GM18907 (cell line): ENCODE data around the gene ADGRF4.

Experiments
- ATAC-seq: cut with Tn5 transposase; IDR thresholded peaks from one replicate; pipeline ENCODE4 v1.9.1; 2021; ENCODE audit warnings: mild to moderate bottlenecking, moderate library complexity; ENCODE audit not compliant: unreplicated experiment

Gene ADGRF4

DNA sequence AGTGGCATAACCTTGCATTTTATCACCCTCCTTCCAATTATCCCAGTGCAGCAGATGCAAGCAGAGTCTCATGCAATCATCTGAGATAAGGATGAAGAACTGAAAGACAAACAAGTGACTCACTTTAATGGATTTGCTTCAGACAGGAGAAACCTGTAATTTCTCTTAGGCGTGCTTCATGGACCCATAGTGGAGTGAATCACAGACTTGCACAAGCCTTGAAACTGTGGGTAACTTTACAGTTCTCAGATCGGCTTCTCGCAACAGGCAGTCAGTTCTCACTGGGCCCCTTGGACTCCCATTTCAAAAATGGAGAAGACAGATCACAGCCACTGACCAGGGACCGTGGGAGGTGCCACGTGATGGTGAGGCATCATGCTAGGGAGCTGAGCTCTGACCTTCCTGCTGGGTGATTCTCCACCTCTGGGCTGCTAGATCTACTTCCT is at the start of gene ADGRF4:
ADGRF4 (plus strand) TSS at position 239 of the 446 bp plus-strand sequence. CDS start 8,666 bp downstream, outside the sequence.
- no peak for ATAC-seq

DNA sequence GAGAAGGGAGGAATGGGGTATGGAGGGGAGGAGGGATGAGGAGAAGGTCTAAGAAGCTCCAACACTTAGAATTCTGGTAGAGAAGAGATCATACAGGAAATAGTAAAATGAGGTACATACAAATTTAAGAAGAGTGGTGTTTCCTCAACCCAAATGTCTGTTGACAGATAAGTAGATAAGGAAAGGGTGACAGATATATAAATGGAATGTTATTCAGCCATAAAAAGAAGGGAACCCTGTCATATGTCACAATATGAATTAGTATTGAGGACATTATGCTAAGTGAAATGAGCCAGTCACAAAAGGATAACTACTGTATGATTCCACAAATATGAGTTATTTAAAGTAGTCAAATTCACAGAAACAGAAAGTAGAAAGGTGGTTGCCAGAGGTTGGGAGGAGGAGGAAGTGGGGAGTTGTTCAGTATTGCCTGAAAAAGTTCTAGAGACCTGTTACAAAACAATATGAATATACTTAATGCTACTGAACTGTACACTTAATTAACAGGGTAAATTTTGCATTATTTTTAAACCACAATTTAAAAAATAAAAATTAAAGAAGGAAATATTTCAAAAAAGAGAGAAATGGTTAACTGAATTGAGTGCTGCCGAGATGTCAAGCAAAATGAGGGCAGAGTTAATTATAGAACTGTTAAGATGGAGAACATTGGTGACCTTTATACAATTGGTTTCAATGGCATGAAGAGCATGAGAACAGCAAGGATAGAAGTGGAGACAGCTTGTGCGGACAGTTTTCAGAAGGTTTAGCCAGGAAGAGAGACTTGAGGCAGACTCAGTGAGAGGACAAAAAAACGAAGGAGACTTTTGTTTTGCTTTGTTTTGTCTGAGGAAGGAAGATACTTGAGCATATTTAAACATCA is 47.6 kb upstream of the ADGRF4 start:
- ATAC-seq: peak; percentile 68

DNA sequence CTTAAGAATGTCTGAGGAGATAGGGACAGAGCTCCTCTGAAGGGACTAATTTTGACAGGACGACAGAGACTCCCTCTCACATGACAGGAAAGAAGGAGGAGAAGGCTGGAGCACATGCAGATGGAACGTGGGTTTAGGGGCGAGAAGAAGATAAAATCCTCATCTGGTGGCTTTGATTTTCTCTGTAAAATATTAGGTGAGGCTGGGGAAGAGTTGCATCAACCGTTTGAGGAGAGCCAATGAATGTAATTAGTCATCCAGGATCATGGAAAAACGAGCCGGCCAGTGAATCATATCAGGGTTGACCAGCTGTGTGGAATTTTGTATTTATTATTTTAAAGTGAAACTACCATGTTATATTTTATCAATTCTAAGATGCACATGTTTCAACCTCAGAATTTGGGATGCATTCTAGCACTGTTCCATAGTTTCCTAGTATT is 46.9 kb upstream of the ADGRF4 start:
- no peak for ATAC-seq

DNA sequence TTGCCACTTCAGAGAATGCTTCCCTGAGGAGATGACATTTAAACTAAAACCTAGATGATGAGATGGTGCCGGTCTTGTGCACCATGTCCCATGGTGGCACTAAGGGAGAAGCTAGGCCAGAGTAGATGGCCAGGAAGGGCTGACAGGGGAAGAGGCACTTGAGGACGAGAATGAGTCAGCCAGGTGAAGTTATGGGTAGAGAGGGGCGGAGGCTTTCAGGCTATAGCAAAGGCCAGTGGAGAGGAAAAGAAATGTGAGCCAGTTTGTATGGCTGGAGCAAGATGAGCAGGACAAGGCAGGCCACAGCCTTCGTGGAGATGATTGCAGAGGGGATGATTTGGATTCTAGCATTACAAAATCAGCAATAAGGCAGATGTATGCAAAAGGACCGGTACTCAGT is 44.7 kb upstream of the ADGRF4 start:
- no peak for ATAC-seq

GRCh38 chr6:47654255-47654654 is 44.1 kb upstream of the ADGRF4 start:
- no peak for ATAC-seq

- ATAC-seq: peak; percentile 47
Measured at GRCh38 chr6:47655719-47656595, 42.4 kb upstream of the ADGRF4 start.

GRCh38 chr6:47661960-47662359 is 36.4 kb upstream of the ADGRF4 start:
- ATAC-seq: no peak

DNA sequence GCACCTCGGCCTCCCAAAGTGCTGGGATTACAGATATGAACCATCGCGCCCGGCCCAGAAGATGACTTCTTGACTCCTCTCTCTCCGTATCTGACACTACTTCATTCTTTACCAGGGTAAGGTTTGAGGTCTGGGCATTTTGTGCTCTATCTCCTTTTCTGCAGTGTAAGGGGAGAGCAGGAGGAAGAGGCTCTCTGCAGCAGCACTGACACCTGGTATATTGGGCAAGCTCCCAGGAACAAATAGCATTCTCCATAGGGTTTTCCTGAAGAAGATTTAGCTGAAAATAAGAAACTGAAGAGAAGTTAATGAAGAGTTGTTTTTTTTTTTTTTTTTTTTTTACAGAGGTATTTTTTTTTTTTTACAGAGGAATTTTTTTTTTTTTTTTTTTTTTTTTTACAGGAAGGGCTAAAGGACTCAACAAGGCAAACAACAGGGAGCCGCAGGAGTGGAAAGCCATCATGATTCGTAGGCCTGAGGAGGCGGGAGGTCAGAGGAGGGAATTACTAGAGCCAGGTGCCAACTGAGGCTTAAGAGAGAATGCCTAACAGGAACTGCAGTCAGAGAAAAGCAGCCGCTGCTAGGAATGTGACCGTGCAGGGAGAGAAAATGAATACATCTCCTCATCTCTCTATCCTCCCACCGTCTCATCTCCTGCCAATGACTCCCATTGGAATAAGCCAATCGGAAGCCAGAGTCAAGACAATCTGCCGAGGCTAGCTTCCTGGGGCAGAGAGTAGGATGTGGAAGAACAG is 34.7 kb upstream of the ADGRF4 start:
- no peak for ATAC-seq

DNA sequence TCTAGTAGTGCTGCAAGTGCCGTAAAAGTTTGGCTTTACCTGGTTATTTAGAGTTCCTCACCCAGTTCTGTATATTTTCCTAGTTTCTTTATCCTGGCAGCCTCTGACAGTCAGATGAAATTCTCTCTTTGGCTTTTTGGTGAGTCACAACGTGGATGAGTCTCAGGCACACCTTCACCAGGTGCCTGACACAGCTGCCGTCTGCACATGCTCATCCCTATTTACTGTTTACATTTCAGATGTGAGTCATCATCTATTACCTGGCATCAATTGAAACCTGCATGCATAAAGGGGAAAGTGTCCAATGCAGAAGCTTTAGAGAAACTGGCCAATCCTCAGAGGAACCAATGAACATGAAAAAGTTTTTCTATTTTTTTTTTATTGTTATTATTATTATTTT is 33.3 kb upstream of the ADGRF4 start:
- no peak for ATAC-seq

GRCh38 chr6:47669684-47670513 is 28.5 kb upstream of the ADGRF4 start:
- ATAC-seq: no peak

GRCh38 chr6:47670851-47671250 is 27.5 kb upstream of the ADGRF4 start:
- no peak for ATAC-seq

GRCh38 chr6:47671777-47672176 is 26.6 kb upstream of the ADGRF4 start:
- ATAC-seq: no peak

DNA sequence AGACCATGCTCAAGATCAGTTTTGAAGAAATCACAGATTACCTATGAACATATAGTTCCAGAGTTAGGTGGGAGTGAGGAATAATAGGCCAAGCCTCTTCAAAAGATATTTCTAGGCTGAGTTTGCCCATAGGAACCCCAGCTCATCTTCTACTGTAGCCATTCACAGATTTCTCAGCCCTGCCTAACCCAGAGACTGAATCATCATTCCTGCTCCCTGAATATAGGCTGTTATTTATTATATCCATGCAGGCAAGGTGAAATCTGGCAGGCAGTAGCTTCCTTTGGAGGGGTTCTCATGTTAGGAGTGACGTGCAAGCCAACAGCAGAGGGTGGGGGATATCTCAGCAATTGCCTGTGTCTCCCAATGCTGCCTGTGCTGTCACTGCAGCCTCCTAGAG is 25.6 kb upstream of the ADGRF4 start:
- no peak for ATAC-seq

DNA sequence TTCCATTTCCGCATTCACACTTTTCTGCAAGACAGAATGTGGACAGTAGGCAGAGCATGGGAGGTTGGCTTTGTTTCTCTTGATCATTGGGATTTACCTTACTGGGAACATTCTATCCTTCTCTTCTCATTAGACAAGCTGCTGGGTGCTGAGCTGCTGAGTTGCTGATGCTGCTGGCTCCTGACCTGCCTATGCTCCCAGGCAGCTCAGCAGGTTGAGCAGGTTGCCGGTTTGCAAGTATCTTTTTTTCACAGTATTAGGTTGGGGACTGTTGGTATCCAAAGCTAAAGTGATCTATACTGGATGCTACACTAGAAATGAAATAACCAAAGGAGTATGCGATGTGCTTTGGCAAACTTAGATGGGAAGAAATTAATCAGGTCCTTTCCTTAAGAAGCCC is 23.7 kb upstream of the ADGRF4 start:
- no peak for ATAC-seq

DNA sequence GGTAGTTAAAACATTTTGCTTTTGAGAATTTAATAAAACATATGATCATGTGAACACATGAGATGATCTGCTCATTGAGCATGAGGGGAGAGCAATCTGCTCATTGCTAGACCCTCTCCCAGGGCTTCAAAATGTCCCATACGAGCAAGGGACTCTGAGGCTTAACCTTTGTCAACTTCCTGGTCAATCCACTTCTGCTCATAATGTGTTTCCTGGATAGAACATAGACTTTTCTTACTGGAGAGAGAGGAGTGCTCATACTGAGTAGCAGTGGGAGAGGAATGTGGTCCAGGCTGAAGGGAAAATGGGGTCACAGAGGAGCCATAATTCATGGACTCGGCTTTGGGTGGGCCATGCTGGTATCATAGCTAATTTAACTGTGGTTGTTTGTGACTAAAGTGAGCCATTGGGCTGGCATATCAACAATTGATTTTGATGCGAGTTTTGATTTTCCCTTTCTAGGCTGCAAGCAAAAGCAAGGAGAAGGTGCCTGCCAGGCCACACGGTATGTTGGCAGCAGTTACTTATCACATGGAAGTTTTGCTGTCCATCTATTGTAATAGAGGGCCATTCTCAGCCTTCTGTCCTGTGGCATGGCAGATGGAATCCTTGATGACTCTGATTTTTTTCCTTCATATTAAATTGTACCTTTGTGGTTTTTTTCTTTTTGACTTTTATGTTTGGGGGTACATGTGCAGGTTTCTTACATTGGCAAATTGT is 20.8 kb upstream of the ADGRF4 start:
- ATAC-seq: no peak

DNA sequence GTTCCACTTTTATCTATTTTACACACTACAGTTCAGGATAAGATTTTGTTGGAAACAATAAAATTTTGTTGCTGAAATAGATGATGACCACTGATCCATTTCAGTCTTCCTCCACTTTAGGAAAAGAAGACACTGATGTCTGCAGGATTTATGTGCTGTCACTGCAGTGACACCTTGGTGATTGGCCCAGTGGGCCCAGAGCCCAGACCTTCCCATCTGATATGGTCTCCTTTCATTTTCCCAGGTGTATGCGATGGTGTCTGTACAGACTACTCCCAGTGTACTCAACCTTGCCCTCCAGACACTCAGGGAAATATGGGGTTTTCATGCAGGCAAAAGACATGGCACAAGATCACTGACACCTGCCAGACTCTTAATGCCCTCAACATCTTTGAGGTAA is 19.6 kb upstream of the ADGRF4 start:
- no peak for ATAC-seq

DNA sequence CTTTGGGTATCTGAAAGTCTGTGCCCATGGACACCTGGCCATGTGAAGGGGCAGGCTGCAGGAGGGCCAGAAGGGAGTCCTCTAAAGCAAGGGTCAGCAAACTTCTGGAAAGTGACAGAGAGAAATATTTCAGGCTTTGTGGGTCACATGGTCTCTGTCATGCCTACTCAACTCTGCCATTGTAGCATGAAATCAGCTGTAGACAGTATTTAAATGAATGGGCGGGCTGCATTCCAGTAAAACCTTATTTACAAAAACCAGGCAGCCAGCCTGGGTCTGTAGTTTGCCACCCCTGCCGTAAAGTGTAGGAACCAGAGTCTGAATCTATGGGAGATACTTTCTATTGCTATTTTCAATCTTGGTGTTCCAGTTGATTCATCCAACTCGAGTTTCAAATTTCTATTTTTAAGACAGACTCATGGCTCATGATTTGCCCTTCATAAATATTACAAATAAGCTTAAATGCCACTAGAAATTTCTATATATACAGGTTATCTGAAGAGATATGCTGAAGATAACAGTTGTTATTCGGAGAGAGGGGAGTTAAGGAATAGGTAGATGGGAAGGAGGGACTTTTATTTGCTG is 19.0 kb upstream of the ADGRF4 start:
- ATAC-seq: no peak

DNA sequence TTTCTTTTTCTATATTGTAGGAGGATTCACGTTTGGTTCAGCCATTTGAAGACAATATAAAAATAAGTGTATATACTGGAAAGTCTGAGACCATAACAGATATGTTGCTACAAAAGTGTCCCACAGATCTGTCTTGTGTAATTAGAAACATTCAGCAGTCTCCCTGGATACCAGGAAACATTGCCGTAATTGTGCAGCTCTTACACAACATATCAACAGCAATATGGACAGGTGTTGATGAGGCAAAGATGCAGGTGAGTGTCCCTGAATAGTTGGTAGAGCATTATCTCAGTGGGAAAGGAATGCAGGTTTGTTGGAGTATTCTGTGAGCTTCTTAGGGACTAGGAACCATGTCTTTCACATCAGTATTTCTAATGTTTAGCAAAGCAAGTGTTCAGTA is 18.3 kb upstream of the ADGRF4 start:
- ATAC-seq: no peak

GRCh38 chr6:47680724-47681123 is 17.7 kb upstream of the ADGRF4 start:
- no peak for ATAC-seq
